ENCODE data around the gene FIZ1.

The FIZ1 gene

GRCh38 chr19:55599468-55599841, at the start of gene FIZ1:
Gene FIZ1 (minus strand): TSS chr19:55599517. CDS start chr19:55597865, 1,652 bp downstream.
- peak; percentile 77 to 92 for DNase-seq

- DNase-seq = no peak
Observed at GRCh38 chr19:55648585-55649267, 49.4 kb upstream of the FIZ1 start.

- DNase-seq = peak; percentile 46 to 51
Observed at GRCh38 chr19:55647732-55648584, 48.6 kb upstream of the FIZ1 start, which contains the start of gene CCDC106. Gene CCDC106 (plus strand): TSS chr19:55648212. CDS start chr19:55649047, 835 bp downstream.

- DNase-seq = no peak
Observed at GRCh38 chr19:55646889-55647731, 47.8 kb upstream of the FIZ1 start.

GRCh38 chr19:55645512-55645881, 46.2 kb upstream of the FIZ1 start:
- DNase-seq = no peak

- no peak for DNase-seq
Observed at GRCh38 chr19:55644842-55645511, 45.7 kb upstream of the FIZ1 start.

GRCh38 chr19:55644191-55644833, 45.0 kb upstream of the FIZ1 start:
- DNase-seq = no peak

GRCh38 chr19:55643887-55644176, 44.5 kb upstream of the FIZ1 start:
- no peak for DNase-seq

- DNase-seq = peak; percentile 42 to 71
Observed at GRCh38 chr19:55643003-55643886, 43.9 kb upstream of the FIZ1 start, which contains the start of gene ZNF581. Gene ZNF581 (plus strand): TSS chr19:55643649. CDS start chr19:55644572, 923 bp downstream.

GRCh38 chr19:55642153-55643002, 43.1 kb upstream of the FIZ1 start:
- peak in 1 of 2 experiments; percentile 29 for DNase-seq

- DNase-seq = peak in 1 of 2 experiments; percentile 49
Observed at GRCh38 chr19:55641426-55642152, 42.3 kb upstream of the FIZ1 start.

- DNase-seq = peak in 1 of 2 experiments; percentile 49
Observed at GRCh38 chr19:55640577-55641425, 41.5 kb upstream of the FIZ1 start, which contains the start of gene ZNF580. Gene ZNF580 (plus strand): TSS chr19:55641002. CDS start chr19:55642509, 1,507 bp downstream.

GRCh38 chr19:55640043-55640576, 40.8 kb upstream of the FIZ1 start:
- DNase-seq = no peak

- DNase-seq = peak; percentile 28 to 48
Observed at GRCh38 chr19:55638864-55639359, 39.6 kb upstream of the FIZ1 start.

- DNase-seq = no peak
Observed at GRCh38 chr19:55637534-55637933, 38.2 kb upstream of the FIZ1 start.

- DNase-seq = no peak
Observed at GRCh38 chr19:55636723-55637122, 37.4 kb upstream of the FIZ1 start.

- DNase-seq = no peak
Observed at GRCh38 chr19:55635856-55636440, 36.6 kb upstream of the FIZ1 start.

Data from SW 1271 (cell line).